ENCODE data around the gene GFI1. TPM values are rescaled to one million over a fixed set of nuclear protein-coding genes. Genes with fewer than 3 reads are reported as not detected.

GFI1 gene
- total and polyA plus RNA-seq, 2 of the 13 experiments (the other 11 are each of a cell fraction or from before 2014, with no cell fraction given), result 10.3 to 10.5 TPM

- peak; percentile 74 for TF ChIP-seq ZNF574 (CRISPR knock-in tag; IDR thresholded peaks at IDR 0.05)
- TF ChIP-seq KLF12 (CRISPR knock-in tag; IDR thresholded peaks at IDR 0.05; ENCODE audit: borderline replicate concordance), result 0 out of 2 replicates have a peak, but pooled peaks have one; percentile 65
- no peak for TF ChIP-seq ZNF850 (CRISPR knock-in tag; conservative IDR thresholded peaks at IDR 0.05)
- peak; percentile 45; the same call in 1 of the 2 replicates for TF ChIP-seq MTA1 (CRISPR knock-in tag; IDR thresholded peaks at IDR 0.05; ENCODE audit: borderline replicate concordance)
- no peak for TF ChIP-seq TBL1XR1 (IDR thresholded peaks at IDR 0.05; ENCODE audit: borderline replicate concordance, low read length, partially characterized antibody)
- TF ChIP-seq ZBTB2 (CRISPR knock-in tag; IDR thresholded peaks at IDR 0.05; ENCODE audit: low read depth), result peak; percentile 44; the same call in 1 of the 2 replicates
- no peak for TF ChIP-seq ZNF510 (CRISPR knock-in tag; IDR thresholded peaks at IDR 0.05; ENCODE audit: low read depth)
- TF ChIP-seq SALL1 (CRISPR knock-in tag; IDR thresholded peaks at IDR 0.05), result peak; percentile 84
- TF ChIP-seq NR2F6 (IDR thresholded peaks at IDR 0.05), result no peak
- TF ChIP-seq NR2F6 (CRISPR knock-in tag; IDR thresholded peaks at IDR 0.05), result 0 out of 2 replicates have a peak, but pooled peaks have one; percentile 7
- 0 out of 2 replicates have a peak, but pooled peaks have one; percentile 23 for TF ChIP-seq ZNF746 (CRISPR knock-in tag; IDR thresholded peaks at IDR 0.05)
- TF ChIP-seq FIP1L1 (IDR thresholded peaks at IDR 0.05; ENCODE audit: borderline replicate concordance, insufficient read depth, low read depth, low read length), result no peak
- TF ChIP-seq PPARG (CRISPR knock-in tag; conservative IDR thresholded peaks at IDR 0.05), result no peak; the same call in 1 of the 2 replicates
- peak; percentile 66; the same call in 1 of the 2 replicates for TF ChIP-seq MXD4 (CRISPR knock-in tag; IDR thresholded peaks at IDR 0.05)
- TF ChIP-seq ARID5B (CRISPR knock-in tag; IDR thresholded peaks at IDR 0.05), result peak; percentile 59
- TF ChIP-seq ZNF431 (CRISPR knock-in tag; IDR thresholded peaks at IDR 0.05; ENCODE audit: borderline replicate concordance, low read depth), result peak; percentile 10; the same call in 1 of the 2 replicates
- 0 out of 2 replicates have a peak, but pooled peaks have one; percentile 35 for TF ChIP-seq TAF1 (CRISPR knock-in tag; IDR thresholded peaks at IDR 0.05)
- no peak for TF ChIP-seq ZNF34 (CRISPR knock-in tag; IDR thresholded peaks at IDR 0.05; ENCODE audit: borderline replicate concordance)
- TF ChIP-seq ZNF264 (CRISPR knock-in tag; IDR thresholded peaks at IDR 0.05), result peak; percentile 58; the same call in 1 of the 2 replicates
- 0 out of 2 replicates have a peak, but pooled peaks have one; percentile 30 for TF ChIP-seq ZNF343 (CRISPR knock-in tag; IDR thresholded peaks at IDR 0.05)
- no peak for TF ChIP-seq NONO (IDR thresholded peaks at IDR 0.05)
- no peak for TF ChIP-seq NONO (CRISPR knock-in tag; conservative IDR thresholded peaks at IDR 0.05)
Measured at GRCh38 chr1:92486251-92487077, at the start of gene GFI1 (continued).

All from HepG2 (cell line).